GM19023 (cell line): ENCODE results near the gene RHBDD3.
"Not testable (repeated sequence)": the region's sequence is repeated elsewhere in the genome, so short reads cannot be mapped to it uniquely, and the experiment has no call there.

Experiments
- ATAC-seq: cut with Tn5 transposase; IDR thresholded peaks from one replicate; pipeline ENCODE4 v1.9.1; 2021; ENCODE audit warnings: mild to moderate bottlenecking, moderate library complexity; ENCODE audit not compliant: unreplicated experiment

Gene RHBDD3

DNA sequence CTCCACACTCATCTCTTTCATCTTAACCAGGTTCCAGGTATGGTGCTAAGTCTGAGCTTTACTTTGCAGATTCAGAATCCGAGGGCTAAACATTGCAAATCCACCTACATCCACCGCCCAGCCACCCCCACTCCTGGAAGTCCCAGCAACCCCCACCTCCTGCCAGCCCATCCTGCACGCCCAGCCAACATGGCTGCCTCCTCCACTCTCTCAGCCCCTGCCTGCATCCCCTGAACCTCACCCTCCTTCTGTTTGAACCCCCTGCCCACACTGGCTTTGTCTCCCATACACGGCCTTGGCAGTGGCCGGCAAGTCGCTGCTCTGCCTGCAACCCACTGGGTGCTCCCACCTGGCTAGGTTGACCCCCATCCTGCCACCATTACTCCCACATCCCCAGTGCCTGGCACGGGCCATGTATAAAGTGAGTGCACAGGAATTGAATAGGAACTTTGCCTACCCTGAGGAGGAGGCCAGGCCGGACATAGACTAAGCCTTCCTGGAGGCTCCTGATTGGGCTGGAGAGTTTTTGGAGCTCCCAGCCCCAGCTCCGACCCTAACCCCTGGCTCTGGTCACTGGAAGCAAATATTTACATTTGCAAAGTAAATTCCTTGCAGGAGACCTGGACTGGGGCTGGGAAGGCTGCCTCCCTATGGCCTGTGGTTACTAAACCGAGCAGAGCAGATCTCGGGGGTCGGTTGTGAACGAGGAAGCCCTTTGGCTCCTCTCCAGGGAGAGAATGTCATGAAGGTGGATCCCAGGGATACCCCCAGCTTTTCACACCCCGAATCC lies 47.7 kb downstream of the RHBDD3 start:
- ATAC-seq = no peak

DNA sequence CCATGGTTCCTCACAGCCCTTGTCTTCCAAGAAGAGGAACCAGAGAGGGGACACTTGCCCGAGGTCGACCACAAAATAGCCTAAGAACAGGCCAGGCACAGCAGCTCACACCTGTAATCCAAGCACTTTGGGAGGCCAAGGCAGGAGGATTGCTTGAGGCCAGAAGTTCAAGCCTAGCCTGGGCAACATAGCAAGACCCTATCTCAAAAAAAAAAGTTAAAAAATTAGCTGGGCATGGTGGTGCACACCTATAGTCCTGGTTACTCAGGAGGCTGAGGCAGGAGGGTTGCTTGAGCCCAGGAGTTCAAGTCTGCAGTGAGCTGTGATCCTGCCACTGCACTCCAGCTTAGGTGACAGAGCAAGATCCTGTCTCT lies 48.4 kb downstream of the RHBDD3 start:
- ATAC-seq = not testable (repeated sequence)

DNA sequence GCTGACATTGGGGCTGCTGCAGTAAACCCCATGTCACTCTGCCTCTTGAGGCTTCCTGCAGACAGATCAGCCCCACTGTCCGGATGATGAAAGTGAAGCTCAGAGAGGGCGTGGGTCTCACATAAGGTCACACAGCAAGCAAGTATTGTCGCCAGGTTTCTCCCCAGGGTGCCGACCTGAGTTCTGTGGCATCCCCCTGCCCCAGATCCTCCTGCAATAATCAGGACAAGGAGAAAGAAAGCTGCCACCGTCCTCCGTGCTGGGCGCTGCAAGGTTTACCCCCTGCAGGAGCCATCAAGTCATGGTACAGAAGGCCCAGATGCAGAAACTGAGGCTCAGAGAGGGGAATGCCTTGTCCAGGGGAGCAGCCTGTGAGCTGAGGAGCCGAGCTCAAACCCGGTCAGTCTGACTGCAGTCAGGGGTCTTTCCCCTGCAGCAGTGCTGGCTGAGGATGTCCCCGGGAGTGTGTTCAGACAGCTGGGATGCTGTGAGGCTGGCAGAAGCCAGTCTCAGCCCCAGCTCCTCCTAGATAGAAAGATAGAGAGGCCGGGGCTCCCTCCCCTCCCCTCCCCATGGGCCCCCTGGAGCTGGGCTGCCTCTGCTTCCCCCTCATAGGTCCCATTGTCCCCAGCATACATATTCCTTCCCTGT lies 48.9 kb downstream of the RHBDD3 start:
- ATAC-seq = no peak

DNA sequence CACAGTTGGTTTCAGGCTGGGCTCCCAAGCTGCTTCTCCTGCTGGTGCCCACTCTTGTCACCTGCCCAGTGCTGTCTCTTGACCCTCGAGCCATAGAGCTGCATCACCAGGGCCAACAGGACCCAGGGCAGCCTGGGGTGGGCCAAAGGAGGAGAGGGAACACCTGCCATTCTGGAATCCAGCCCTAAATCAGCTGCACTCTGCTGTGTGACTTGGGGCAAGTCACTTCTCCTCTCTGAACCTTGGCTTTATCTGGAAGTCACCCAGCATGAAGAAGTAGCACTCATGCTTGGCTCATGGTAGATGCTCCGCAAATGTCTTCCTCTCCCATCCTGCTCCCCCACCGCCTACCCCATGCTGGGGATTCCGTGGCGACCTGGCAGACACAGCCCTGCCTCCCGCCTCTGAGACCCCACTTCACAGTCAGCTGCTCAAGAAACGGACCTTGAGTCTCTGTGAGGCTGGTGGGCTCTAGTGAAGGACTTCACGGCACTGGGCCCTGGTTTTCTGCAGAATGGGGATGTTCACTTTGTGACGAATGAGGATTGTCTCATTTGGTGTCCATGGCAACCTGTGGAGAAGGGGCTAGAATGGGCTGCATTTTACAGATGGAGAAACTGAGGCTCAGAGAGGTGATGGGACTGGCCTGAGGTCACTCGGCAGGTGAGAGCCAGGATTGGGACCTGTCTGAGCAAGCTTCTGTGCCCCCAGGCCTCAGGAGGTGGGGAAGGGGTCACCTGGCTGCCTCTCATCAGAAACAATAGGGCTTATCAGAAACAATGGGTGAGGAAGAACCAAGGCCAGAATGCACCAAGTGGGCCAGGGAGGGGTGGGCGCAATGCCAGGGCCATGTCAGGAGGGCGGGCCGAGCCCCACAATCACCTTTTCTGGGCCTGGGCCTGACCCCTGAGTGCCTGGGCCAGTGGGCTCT lies 49.7 kb downstream of the RHBDD3 start:
- ATAC-seq = no peak

DNA sequence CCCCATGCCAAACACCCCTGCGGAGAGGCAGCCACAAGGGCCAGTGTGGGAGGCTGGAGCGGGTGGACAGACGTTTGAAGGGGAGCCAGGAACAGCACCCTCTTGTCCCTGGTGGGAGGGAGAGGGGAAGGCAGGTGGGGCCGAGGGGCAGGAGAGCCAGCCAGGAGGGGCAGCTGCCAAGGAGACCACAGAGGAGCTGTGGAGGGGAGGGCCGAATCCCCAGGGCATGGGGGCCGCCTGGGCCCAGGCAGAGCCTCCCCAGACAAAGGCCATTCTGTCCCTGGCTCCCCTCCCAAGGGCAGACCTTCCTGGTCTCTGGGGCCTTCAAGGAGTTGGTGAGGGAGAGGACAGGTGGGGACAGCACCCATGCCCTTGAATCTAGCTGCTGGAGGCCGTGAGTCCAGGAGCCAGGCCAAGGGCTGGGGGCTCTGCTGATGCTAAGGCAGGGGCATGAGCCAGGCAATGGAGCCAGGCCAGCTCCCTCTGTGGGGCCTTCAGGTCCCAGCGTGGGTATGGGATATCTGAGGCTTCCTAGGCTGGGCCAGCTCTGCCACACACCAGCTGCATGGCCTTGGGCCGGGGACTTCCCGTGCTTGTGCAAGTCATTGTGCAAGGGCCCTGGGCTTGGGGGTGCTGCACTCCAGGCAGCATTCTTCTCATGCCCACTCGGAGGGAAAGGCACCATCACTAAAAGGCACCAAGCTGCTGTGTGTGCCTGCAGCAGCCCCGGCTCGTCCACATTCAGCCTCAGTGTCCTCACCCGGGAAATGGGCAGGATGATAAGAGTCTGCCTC lies 50.7 kb downstream of the RHBDD3 start:
- ATAC-seq = no peak

DNA sequence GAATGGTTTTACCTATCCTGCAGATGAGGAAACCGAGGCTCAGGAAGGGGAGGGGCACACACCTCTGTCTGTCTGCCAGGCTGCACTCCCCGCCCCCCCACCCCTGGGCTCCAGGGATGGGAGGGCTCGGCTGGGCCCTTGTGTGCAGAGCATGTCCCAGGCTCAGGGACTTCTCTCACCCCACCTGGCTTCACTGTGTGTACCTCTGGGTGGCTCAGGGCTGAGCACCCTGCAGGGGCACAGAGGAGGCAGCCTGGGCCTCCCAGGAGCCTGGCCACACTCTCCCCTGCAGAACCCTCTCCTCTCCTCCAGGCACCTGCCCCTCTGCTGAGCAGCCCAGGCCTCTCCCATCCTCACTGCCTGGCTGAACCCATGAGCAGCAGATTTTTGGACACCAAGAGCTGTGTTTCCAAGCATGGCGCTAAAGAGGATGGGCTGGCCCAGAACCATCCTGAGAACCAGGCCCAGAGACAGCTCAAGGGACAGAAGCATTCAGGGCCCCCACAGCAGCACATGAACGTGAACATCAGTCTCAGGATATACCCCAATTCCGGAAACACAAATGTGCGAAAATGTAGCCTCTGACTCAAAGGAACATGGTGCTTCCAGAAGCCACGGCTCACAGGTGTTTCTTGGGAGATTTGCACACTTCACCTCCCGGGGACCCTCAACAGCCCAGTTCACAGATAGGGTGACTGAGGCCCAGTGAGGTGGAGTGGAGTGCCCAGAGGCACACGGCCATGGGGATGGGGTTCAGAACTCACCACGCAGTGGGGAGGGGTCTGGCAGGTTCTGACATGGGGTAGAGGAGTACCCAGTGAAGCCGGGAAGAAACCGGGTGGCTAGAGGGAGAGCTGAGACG lies 51.5 kb downstream of the RHBDD3 start:
- no peak for ATAC-seq

DNA sequence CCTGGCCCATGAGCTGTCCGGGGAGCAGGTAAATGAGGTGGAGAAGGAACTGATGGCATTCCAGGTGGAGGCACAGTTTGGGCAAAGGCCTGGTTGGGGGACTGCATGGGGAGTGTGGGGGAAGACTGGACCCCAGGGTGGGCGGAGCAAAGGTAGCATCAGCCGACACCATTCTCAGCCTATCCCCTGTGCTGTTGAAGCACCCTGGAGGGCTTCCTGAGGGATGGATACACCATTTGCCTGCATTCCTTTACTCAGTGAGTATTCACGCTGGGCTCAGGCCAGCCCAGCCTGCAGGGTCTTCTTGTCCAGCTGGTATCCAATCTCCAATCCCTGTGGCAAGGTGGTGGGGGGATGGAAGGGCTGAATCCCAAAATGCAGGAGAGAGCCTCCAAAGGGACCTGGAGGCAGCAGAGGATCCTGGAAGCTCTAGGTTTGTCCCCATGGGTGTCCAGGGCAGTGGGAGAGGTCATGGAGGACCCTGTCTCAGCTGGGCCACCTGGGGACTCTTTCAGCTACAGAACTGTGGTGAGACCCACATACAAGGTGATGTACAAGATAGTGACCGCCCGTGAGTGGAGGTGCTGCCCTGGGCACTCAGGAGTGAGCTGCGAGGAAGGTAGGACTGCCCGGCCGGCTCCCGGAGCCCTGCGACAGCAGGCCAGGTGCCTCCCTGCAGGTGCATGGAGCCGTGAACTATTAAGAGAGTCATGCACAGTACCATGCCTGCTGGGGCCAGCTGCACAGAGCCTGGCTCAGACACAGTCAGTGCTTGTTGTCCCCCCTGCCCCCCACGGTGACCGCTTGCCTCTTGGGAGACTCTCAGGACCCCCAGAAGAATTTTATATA lies 52.5 kb downstream of the RHBDD3 start:
- no peak for ATAC-seq

DNA sequence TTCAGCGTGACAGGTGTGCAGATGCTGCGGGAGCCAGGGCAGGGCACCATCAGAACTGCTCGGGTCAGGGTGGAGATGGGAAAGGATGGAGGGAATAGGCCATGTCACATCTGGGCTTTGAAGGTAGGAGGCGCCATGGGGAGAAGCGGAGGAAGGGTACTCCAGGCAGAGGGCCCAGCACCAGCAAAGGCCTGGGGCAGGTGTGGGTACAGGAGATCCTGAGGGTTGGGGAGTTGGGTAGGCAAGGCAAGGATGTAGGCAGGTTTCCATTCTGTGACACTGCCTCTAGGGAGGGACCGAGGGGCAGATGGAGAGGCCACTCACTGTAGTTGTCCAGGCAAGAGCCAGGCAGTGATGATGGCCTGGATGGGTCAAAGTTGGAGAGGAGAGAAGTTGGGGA lies 53.5 kb downstream of the RHBDD3 start:
- ATAC-seq = no peak

DNA sequence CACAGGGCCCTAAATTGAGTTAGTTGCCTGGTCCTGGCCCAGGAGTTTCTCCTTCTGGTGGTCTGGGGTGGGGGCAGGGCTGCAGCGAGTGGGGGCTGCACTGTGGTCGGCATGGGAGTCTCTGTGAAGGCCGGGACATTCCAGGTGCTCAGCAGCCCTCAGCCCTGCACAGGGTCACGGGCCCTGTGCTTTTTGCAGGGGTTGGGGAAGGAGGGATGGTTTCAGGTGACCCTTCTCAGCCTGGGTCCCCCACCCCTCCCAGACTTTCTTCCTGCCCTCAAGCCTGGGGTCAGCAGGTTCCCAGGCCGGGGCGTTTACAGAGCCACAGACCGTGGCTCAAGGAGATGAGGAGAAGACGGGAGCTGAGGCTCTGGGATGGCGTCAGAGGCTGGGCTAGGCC lies 54.3 kb downstream of the RHBDD3 start:
- no peak for ATAC-seq

DNA sequence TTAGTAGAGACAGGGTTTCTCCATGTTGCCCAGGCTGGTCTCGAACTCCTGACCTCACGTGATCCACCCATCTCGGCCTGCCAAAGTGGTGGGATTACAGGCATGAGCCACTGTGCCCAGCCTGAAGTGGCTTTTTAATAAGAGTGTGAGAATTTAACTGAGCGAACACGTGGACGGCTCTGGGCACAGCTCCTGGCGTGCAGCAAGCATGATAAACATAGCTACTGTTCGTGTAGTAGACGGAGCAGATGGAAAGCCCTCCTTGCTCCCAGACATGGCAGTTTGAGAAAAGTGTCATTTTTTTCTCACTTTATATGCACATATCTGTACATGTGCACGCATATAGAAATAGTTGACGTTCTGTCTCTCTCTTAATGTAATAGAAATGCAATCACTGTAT lies 55.0 kb downstream of the RHBDD3 start:
- ATAC-seq = no peak

DNA sequence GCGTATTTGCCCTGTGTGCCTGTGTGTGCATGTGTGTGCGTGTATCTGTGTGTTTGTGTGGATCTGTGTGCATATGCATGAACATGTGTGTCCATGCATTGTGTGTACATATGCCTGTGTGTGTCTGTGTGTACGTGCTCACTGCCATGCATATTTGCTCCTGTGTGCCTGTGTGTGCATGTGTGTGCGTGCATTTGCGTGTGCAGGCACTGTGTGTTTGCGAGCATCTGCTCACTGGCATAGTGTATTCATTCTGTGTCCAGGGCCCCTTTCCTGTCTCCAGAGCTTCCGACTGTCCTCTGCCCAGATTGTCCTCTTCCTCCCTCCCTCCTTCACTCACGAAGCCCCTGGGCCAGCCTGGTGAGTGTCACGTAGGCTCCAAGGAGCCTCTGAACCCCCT lies 56.3 kb downstream of the RHBDD3 start:
- no peak for ATAC-seq

DNA sequence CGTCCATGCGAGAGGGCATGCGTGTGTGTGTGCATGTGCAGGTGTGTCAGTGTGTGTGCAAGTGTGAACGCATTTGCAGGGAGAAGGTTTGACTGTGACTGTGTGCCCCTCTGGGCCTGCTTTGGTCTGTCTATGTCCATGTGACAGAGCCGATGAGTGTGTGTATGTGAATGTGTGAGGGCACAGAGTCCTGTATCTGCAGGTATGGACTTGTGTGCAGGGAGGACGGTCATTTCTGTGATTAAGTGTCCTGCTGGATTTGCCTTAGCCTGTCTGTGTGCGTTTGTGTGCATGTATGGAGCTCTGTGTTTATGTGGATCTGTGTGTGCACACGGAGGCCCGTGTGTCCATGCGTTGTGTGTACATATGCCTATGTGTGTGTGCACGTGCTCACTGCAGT lies 56.7 kb downstream of the RHBDD3 start:
- ATAC-seq = no peak
